K562 (cell line): ENCODE results near the gene AGO1. TPM values are rescaled to one million over a fixed set of nuclear protein-coding genes. Genes with fewer than 3 reads are reported as not detected.

Source experiments
- ATAC-seq: fragments of 200-7000 bp; cut with Tn5 transposase; 3 replicates; pipeline ENCODE4 v1.9.1; 2020; ENCODE audit warnings: moderate library complexity
- BruUV-seq: library from RNA; stranded (reverse); fragments of 400-500 nt; replicated peaks from 2 replicates; lab custom pipeline; 2021; lab: Mats Ljungman, UMichigan
- CTCF ChIA-PET: fragments of 300-600 bp; formaldehyde crosslinking; extraction: SDS; loops from one replicate; lab custom pipeline; 2021; ENCODE audit warnings: low intra/inter-chr PET ratio; lab: Yijun Ruan, JAX
- POLR2A ChIA-PET: fragments of 300-600, 350-650 bp; sonication (Branson Sonifier 250); formaldehyde crosslinking; extraction: SDS; loops from one replicate; lab custom pipeline; 2021; ENCODE audit warnings: antibody characterized with exemption, inconsistent platforms; lab: Yijun Ruan, JAX
- DNase-seq, 4 experiments: peaks; one replicate each; pipeline versions ENCODE4 v3.0.0 to v3.0.0-alpha.2; 2011 to 2018; ENCODE audit warnings: low spot score in 3 of 4, mixed read lengths in 3 of 4; ENCODE audit errors: extremely low read depth in 1 of 4
- FAIRE-seq: peaks from 2 replicates; lab custom pipeline; 2011; peaks lifted over from hg19 to GRCh38; lab: Jason Lieb, UNC
- H2AFZ ChIP-seq: 2 replicates; pipeline ENCODE4 v1.6.0; 2011; ENCODE audit warnings: low read depth, low read length, control low read depth, inconsistent platforms
- H3K27ac ChIP-seq: fragments of 200-600 bp; 3 replicates; pipeline ENCODE4 v1.8.0; 2011; ENCODE audit warnings: low read depth, mild to moderate bottlenecking, control low read depth, inconsistent platforms, low read length, moderate library complexity, mixed read lengths; ENCODE audit errors: extremely low read depth
- H3K27me3 ChIP-seq, 2 experiments: fragments of 300-600 bp in 1 of 2; 2 replicates in 1 of 2; 3 replicates in 1 of 2; pipeline versions ENCODE4 v1.6.0 to v1.8.0; 2011; ENCODE audit warnings: inconsistent platforms in 2 of 2, low read length in 2 of 2, mild to moderate bottlenecking in 1 of 2, mixed read lengths in 1 of 2, moderate library complexity in 1 of 2; ENCODE audit not compliant: control insufficient read depth in 2 of 2, insufficient read depth in 2 of 2
- H3K36me3 ChIP-seq: fragments of 300-600 bp; 3 replicates; pipeline ENCODE4 v1.8.0; 2011; ENCODE audit warnings: mild to moderate bottlenecking, low read length, inconsistent platforms; ENCODE audit not compliant: control insufficient read depth, insufficient read depth
- H3K4me1 ChIP-seq, 2 experiments: fragments of 200-600 bp in 1 of 2; replicated peaks in 1 of 2; 2 replicates in 1 of 2; 3 replicates in 1 of 2; pipeline versions ENCODE4 v1.5.1 to v1.8.0; 2011; ENCODE audit warnings: inconsistent platforms in 2 of 2, low read length in 2 of 2, mild to moderate bottlenecking in 1 of 2, mixed read lengths in 1 of 2, moderate library complexity in 1 of 2; ENCODE audit not compliant: control insufficient read depth in 2 of 2, insufficient read depth in 2 of 2
- H3K4me2 ChIP-seq: 2 replicates; pipeline ENCODE4 v1.6.1; 2011; ENCODE audit warnings: low read length, control low read depth, inconsistent platforms, mixed read lengths; ENCODE audit not compliant: insufficient read depth
- H3K4me3 ChIP-seq: fragments of 200-600 bp; sonication (generic), shearing (Covaris generic); 2 replicates; pipeline ENCODE4 v1.5.1; 2016; ENCODE audit warnings: control low read depth, inconsistent platforms
- H3K79me2 ChIP-seq: fragments of 200-600 bp; 3 replicates; pipeline ENCODE4 v1.8.0; 2011; ENCODE audit warnings: low read length, inconsistent platforms; ENCODE audit not compliant: control insufficient read depth, insufficient read depth
- H3K9ac ChIP-seq, 2 experiments: 2 replicates each; pipeline versions ENCODE4 v1.6.0 to v1.6.1; 2011; ENCODE audit warnings: low read depth in 2 of 2, low read length in 2 of 2, control low read depth in 1 of 2, inconsistent platforms in 1 of 2, mild to moderate bottlenecking in 1 of 2, mixed read lengths in 1 of 2; ENCODE audit not compliant: insufficient read depth in 1 of 2
- H3K9me1 ChIP-seq: one replicate; pipeline ENCODE4 v1.6.0; 2011; ENCODE audit warnings: inconsistent platforms, mild to moderate bottlenecking, low read length, moderate library complexity; ENCODE audit not compliant: control insufficient read depth, insufficient read depth
- H3K9me3 ChIP-seq: replicated peaks from 2 replicates; pipeline ENCODE4 v1.5.1; 2011; ENCODE audit warnings: low read depth, low read length, inconsistent platforms; ENCODE audit not compliant: control insufficient read depth, insufficient read depth
- H4K20me1 ChIP-seq: replicated peaks from 2 replicates; pipeline ENCODE4 v1.6.1; 2011; ENCODE audit warnings: low read length, inconsistent platforms, mixed read lengths; ENCODE audit not compliant: control insufficient read depth, insufficient read depth
- POLR2AphosphoS5 ChIP-seq: IDR thresholded peaks from 2 replicates; pipeline ENCODE4 v1.6.1; 2011; ENCODE audit warnings: mild to moderate bottlenecking, low read depth, low read length, moderate library complexity; ENCODE audit not compliant: control insufficient read depth, insufficient read depth
- SPI1 ChIP-seq: IDR thresholded peaks from 2 replicates; pipeline ENCODE4 v1.6.1; 2011; ENCODE audit warnings: low read depth, low read length, control low read depth, borderline replicate concordance
- THRB ChIP-seq: fragments of 450-650 bp; formaldehyde crosslinking; conservative IDR thresholded peaks from 2 replicates; pipeline ENCODE4 v1.4.0; 2022; ENCODE audit warnings: mild to moderate bottlenecking, missing genetic modification characterization
- ZFX ChIP-seq: sonication (generic); formaldehyde crosslinking; IDR thresholded peaks from 2 replicates; pipeline ENCODE4 v1.8.0; 2022; ENCODE audit warnings: mild to moderate bottlenecking, missing genetic modification reagents, moderate library complexity
- WGBS: fragments of 100-300 bp; shearing (Covaris generic); methylation state at CpG from one replicate; pipeline ENCODE4 v1.1.6; 2016; ENCODE audit warnings: low coverage, mixed read lengths; ENCODE audit not compliant: insufficient coverage; ENCODE audit errors: missing lambda C conversion rate; 5-methylcytosine and 5-hydroxymethylcytosine counted together
- in situ Hi-C: fragments of 300-500 bp; cut with MboI; formaldehyde crosslinking; loops from 4 replicates; pipeline ENCODE4 v1.15.0; 2018; ENCODE audit warnings: inconsistent platforms, mixed read lengths
- intact Hi-C: fragments of 100-400 bp; cut with micrococcal nuclease; formaldehyde crosslinking; loops from 2 replicates; pipeline ENCODE4 v1.14.2; 2022
- polyA plus RNA-seq, 8 experiments: library from polyadenylated mRNA; depleted of rRNA in 4 of 8; stranded (reverse) in 5 of 8; unstranded in 3 of 8; fragments of >200 nt; fragmentation: Nextera tagmentation in 2 of 8; fragmentation: Illumina TruSeq in 1 of 8; extraction: Ambion mirVana in 2 of 8; extraction: Trizol in 1 of 8; gene quantifications; 2 replicates each; pipeline versions ENCODE4 v1.2.1 to v1.2.3, GENCODE V29; 2011 to 2014; ENCODE audit warnings: inconsistent platforms in 1 of 8, missing spikeins in 1 of 8
- total RNA-seq, 7 experiments: library from RNA; depleted of rRNA in 6 of 7; stranded (reverse); fragments of >200 nt in 6 of 7; fragmentation: Illumina TruSeq in 2 of 7; extraction: Trizol in 2 of 7; gene quantifications; 2 replicates each; pipeline versions ENCODE4 v1.2.1 to v1.2.3, GENCODE V29; 2011 to 2021; ENCODE audit warnings: low replicate concordance in 1 of 7

AGO1 gene
- total and polyA plus RNA-seq, 9 of the 15 experiments (the other 6 are each of a cell fraction or from before 2014, with no cell fraction given) = 7.3 to 64.2 (median 26.0) TPM

- 5% methylated on average over 3 of the region's 3 CpGs for WGBS
- no peak for FAIRE-seq
- H3K27me3 ChIP-seq = no peaks in the 10 kb centered on the region
- ChIA-PET CTCF (no interaction called here), POLR2A (interaction anchor here (0.6 to 2.9 kb wide), 5 partner anchors 9 to 1173 kb away, joined by 3 to 8 read pairs (median 4); no protein-coding TSS in a partner anchor)
- H3K36me3 ChIP-seq = no peaks in the 10 kb centered on the region
- H3K9ac ChIP-seq = no peak overlapping the region
- no TSS peak for BruUV-seq
- ATAC-seq = no peak
- no peak overlapping the region for H3K4me2 ChIP-seq
- intact Hi-C loops (loop anchor here (5.0 kb wide), 1 partner anchor 72 kb away; the partner anchor contains the start of gene AGO3), in situ Hi-C loops (no loop called here)
- DNase-seq = no peak
- no peak overlapping the region for H2AFZ ChIP-seq
- TF ChIP-seq POLR2AphosphoS5 (no peak), ZFX (0 out of 2 replicates have a peak, but pooled peaks have one; percentile 13)
- H3K4me3 ChIP-seq = no peak overlapping the region
- H3K9me1 ChIP-seq = no peaks in the 10 kb centered on the region
- H4K20me1 ChIP-seq = no peaks in the 10 kb centered on the region
- no peaks in the 10 kb centered on the region for H3K79me2 ChIP-seq
- H3K27ac ChIP-seq = no peak overlapping the region
- no peaks in the 10 kb centered on the region for H3K9me3 ChIP-seq
- peaks cover 0 to 2% of the 10 kb centered on the region in 2 experiments; a peak in 1 of 5 replicates for H3K4me1 ChIP-seq
Observed at GRCh38 chr1:35860696-35861095, 22.3 kb upstream of the AGO1 start.

- ATAC-seq = no peak
- H3K79me2 ChIP-seq = no peaks in the 10 kb centered on the region
- no peak overlapping the region for H3K27ac ChIP-seq
- H3K9me1 ChIP-seq = no peaks in the 10 kb centered on the region
- WGBS = 11% methylated on average over 1 of the region's 1 CpG
- H4K20me1 ChIP-seq = no peaks in the 10 kb centered on the region
- CTCF ChIA-PET = interaction anchor here (1.2 kb wide), 1 partner anchor 271 kb away, joined by 3 read pairs; no protein-coding TSS in a partner anchor
- no peaks in the 10 kb centered on the region for H3K9me3 ChIP-seq
- FAIRE-seq = no peak
- no peak overlapping the region for H2AFZ ChIP-seq
- no peaks in the 10 kb centered on the region for H3K36me3 ChIP-seq
- intact Hi-C loops = loop anchor here (5.0 kb wide), 1 partner anchor 69 kb away; the partner anchor contains the start of gene AGO3
- H3K4me3 ChIP-seq = no peak overlapping the region
- no peak for TF ChIP-seq THRB
- TF ChIP-seq SPI1 = peak; percentile 11; the same call in 1 of the 2 replicates
- TF ChIP-seq, all 486 proteins: peak for 1
- in situ Hi-C loops = no loop called here
- BruUV-seq = no TSS peak
- Histone ChIP-seq H3K27me3 (no peaks in the 10 kb centered on the region), H3K9ac (no peak overlapping the region), H3K4me2 (no peak overlapping the region), H3K4me1 (peaks cover 0 to 2% of the 10 kb centered on the region in 2 experiments; a peak in 1 of 5 replicates)
- POLR2A ChIA-PET = interaction anchor here (1.2 to 1.9 kb wide), 3 partner anchors 10 to 24 kb away, joined by 3 to 5 read pairs (median 4); no protein-coding TSS in a partner anchor
- no peak for DNase-seq
Observed at GRCh38 chr1:35863136-35863535, 19.9 kb upstream of the AGO1 start.
